ENCODE measurements around the gene NTRK1.
A peak's percentile ranks its signal among the peaks of the same experiment; 100 is the strongest.

Gene NTRK1

GRCh38 chr1:156928043-156928602, 67.5 kb downstream of the NTRK1 start (continued):
- peak; percentile 99 for TF ChIP-seq ZNF513 (tag by site-specific recombination; IDR thresholded peaks at IDR 0.05)
- TF ChIP-seq ZNF777 (tag by site-specific recombination; IDR thresholded peaks at IDR 0.05; ENCODE audit: borderline replicate concordance): no peak
- TF ChIP-seq ZNF501 (tag by site-specific recombination; IDR thresholded peaks at IDR 0.05): 0 out of 2 replicates have a peak, but pooled peaks have one; percentile 12
- no peak for TF ChIP-seq ZNF266 (tag by site-specific recombination; IDR thresholded peaks at IDR 0.05; ENCODE audit: low read depth)
- TF ChIP-seq, protein P1, sequence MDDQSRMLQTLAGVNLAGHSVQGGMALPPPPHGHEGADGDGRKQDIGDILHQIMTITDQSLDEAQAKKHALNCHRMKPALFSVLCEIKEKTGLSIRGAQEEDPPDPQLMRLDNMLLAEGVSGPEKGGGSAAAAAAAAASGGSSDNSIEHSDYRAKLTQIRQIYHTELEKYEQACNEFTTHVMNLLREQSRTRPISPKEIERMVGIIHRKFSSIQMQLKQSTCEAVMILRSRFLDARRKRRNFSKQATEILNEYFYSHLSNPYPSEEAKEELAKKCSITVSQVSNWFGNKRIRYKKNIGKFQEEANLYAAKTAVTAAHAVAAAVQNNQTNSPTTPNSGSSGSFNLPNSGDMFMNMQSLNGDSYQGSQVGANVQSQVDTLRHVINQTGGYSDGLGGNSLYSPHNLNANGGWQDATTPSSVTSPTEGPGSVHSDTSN (CRISPR knock-in tag; IDR thresholded peaks at IDR 0.05): no peak

GRCh38 chr1:156929596-156930238, 69.1 kb downstream of the NTRK1 start:
- POLR2A ChIA-PET: interaction anchor here (0.6 to 0.7 kb wide), 2 partner anchors 28 to 472 kb away, joined by 3 to 4 read pairs; no protein-coding TSS in a partner anchor
- TF ChIP-seq FEZF1 (tag by site-specific recombination; IDR thresholded peaks at IDR 0.05): no peak
- peak; percentile 79 for TF ChIP-seq ZNF366 (tag by site-specific recombination; conservative IDR thresholded peaks at IDR 0.05)
- TF ChIP-seq SP2 (tag by site-specific recombination; IDR thresholded peaks at IDR 0.05): peak; percentile 38; the same call in 1 of the 2 replicates
- H3K27ac ChIP-seq (ENCODE audit: extremely low read depth, low read depth, low read length): no peak overlapping the region
- CTCF ChIA-PET: interaction anchor here (2.6 to 11.9 kb wide), 4 partner anchors 39 to 203 kb away, joined by 14 to 199 read pairs (median 35); partner anchors contain the start of genes NTRK1 and PEAR1
- peaks cover 0 to 9% of the 10 kb centered on the region in 2 experiments; a peak in 1 of 3 replicates for H3K36me3 ChIP-seq (ENCODE audit: control insufficient read depth in 2 of 2, insufficient read depth in 1 of 2, low read length in 2 of 2)
- H3K4me1 ChIP-seq (ENCODE audit: control insufficient read depth, insufficient read depth, low read length): no peaks in the 10 kb centered on the region; the same call in 1 of the 2 replicates
- no peak overlapping the region for H3K4me3 ChIP-seq (ENCODE audit: low read depth, low read length)
- H3K9me3 ChIP-seq (ENCODE audit: control insufficient read depth, insufficient read depth, low read depth, low read length): no peaks in the 10 kb centered on the region

GRCh38 chr1:156930483-156930882, 69.8 kb downstream of the NTRK1 start:
- no peaks in the 10 kb centered on the region for H3K9me3 ChIP-seq (ENCODE audit: control insufficient read depth, insufficient read depth, low read depth, low read length)
- ChIA-PET CTCF (interaction anchor here (0.6 to 11.9 kb wide), 3 partner anchors 40 to 160 kb away, joined by 3 to 199 read pairs (median 29); partner anchors contain the start of genes NTRK1 and PEAR1), POLR2A (interaction anchor here (0.6 to 0.7 kb wide), 2 partner anchors 27 to 473 kb away, joined by 3 to 4 read pairs; no protein-coding TSS in a partner anchor)
- peaks cover 0 to 15% of the 10 kb centered on the region in 2 experiments; a peak in 1 of 3 replicates for H3K36me3 ChIP-seq (ENCODE audit: control insufficient read depth in 2 of 2, insufficient read depth in 1 of 2, low read length in 2 of 2)
- TF ChIP-seq SP7 (tag by site-specific recombination; IDR thresholded peaks at IDR 0.05) (no peak), ZBTB8A (tag by site-specific recombination; IDR thresholded peaks at IDR 0.05) (no peak)
- H3K4me1 ChIP-seq (ENCODE audit: control insufficient read depth, insufficient read depth, low read length): no peaks in the 10 kb centered on the region; the same call in 1 of the 2 replicates
- no peak overlapping the region for H3K4me3 ChIP-seq (ENCODE audit: low read depth, low read length)
- H3K27ac ChIP-seq (ENCODE audit: extremely low read depth, low read depth, low read length): no peak overlapping the region

Data from HEK293 (cell line).